ENCODE results near the gene RORB. TPM values are rescaled to one million over a fixed set of nuclear protein-coding genes. Genes with fewer than 3 reads are reported as not detected.

RORB gene
- polyA plus RNA-seq, 3 donors, result not detected

GRCh38 chr9:74663439-74663838 lies 166.3 kb downstream of the RORB start:
- Mint-ChIP-seq H3K27me3 (ENCODE audit: low read depth in 3 of 3) (no peaks in the 10 kb centered on the region), H3K4me3 (no peak overlapping the region), H3K4me1 (no peaks in the 10 kb centered on the region), H3K36me3 (no peaks in the 10 kb centered on the region), H3K27ac (no peak overlapping the region), H3K9me3 (peaks cover 0 to 9% (median 0%) of the 10 kb centered on the region in 7 donors)
- no peaks in the 10 kb centered on the region for H3K4me1 ChIP-seq (ENCODE audit: control insufficient read depth in 1 of 2, insufficient read depth in 2 of 2, low read length in 2 of 2)
- no peak overlapping the region for H3K9ac ChIP-seq (ENCODE audit: insufficient read depth, low read length, poor library complexity, severe bottlenecking)
- no peaks in the 10 kb centered on the region for H3K27me3 ChIP-seq (ENCODE audit: control insufficient read depth in 2 of 2, insufficient read depth in 2 of 2, low read length in 2 of 2)
- intact Hi-C loops (cut with micrococcal nuclease), result no loop called here
- 100% methylated on average over 1 of the region's 1 CpG for WGBS (ENCODE audit: insufficient coverage)
- H3K9me3 ChIP-seq (replicated peaks in 1 of 2; ENCODE audit: control insufficient read depth in 1 of 2, insufficient read depth in 1 of 2, low read length in 2 of 2), result no peaks in the 10 kb centered on the region
- H3K4me3 ChIP-seq (replicated peaks in 1 of 3; ENCODE audit: low read depth in 2 of 3, low read length in 3 of 3), result no peak overlapping the region
- no peak overlapping the region for H3K27ac ChIP-seq (ENCODE audit: low read depth in 1 of 2, low read length in 2 of 2)
- TF ChIP-seq CTCF (IDR thresholded peaks at IDR 0.05), result no peak
- H4K20me1 ChIP-seq (ENCODE audit: insufficient read depth, low read length), result no peaks in the 10 kb centered on the region
- no peaks in the 10 kb centered on the region for H3K79me2 ChIP-seq (ENCODE audit: insufficient read depth, low read length)
- H3K4me2 ChIP-seq (replicated peaks; ENCODE audit: extremely low read depth, low read length, poor library complexity, severe bottlenecking), result no peak overlapping the region
- DNase-seq, result no peak
- no peaks in the 10 kb centered on the region for H3K36me3 ChIP-seq (replicated peaks in 1 of 2; ENCODE audit: control insufficient read depth in 1 of 2, insufficient read depth in 2 of 2, low read length in 2 of 2)
- no peak overlapping the region for H2AFZ ChIP-seq (ENCODE audit: insufficient read depth, low read depth, low read length, poor library complexity, severe bottlenecking)

GRCh38 chr9:74666625-74667316 lies 169.6 kb downstream of the RORB start:
- WGBS (ENCODE audit: insufficient coverage), result 86% methylated on average over 2 of the region's 4 CpGs
- H3K9ac ChIP-seq (ENCODE audit: insufficient read depth, low read length, poor library complexity, severe bottlenecking), result no peak overlapping the region
- no peak overlapping the region for H3K4me3 ChIP-seq (replicated peaks in 1 of 3; ENCODE audit: low read depth in 2 of 3, low read length in 3 of 3)
- no peaks in the 10 kb centered on the region for H3K36me3 ChIP-seq (replicated peaks in 1 of 2; ENCODE audit: control insufficient read depth in 1 of 2, insufficient read depth in 2 of 2, low read length in 2 of 2)
- no peaks in the 10 kb centered on the region for H3K9me3 ChIP-seq (replicated peaks in 1 of 2; ENCODE audit: control insufficient read depth in 1 of 2, insufficient read depth in 1 of 2, low read length in 2 of 2)
- no peaks in the 10 kb centered on the region for H3K27me3 ChIP-seq (ENCODE audit: control insufficient read depth in 2 of 2, insufficient read depth in 2 of 2, low read length in 2 of 2)
- TF ChIP-seq CTCF (IDR thresholded peaks at IDR 0.05), result no peak
- no peak overlapping the region for H3K4me2 ChIP-seq (replicated peaks; ENCODE audit: extremely low read depth, low read length, poor library complexity, severe bottlenecking)
- Mint-ChIP-seq H3K27ac (no peak overlapping the region), H3K4me1 (no peaks in the 10 kb centered on the region), H3K27me3 (ENCODE audit: low read depth in 3 of 3) (peaks cover 0 to 1% (median 0%) of the 10 kb centered on the region in 3 donors), H3K36me3 (no peaks in the 10 kb centered on the region), H3K9me3 (peaks cover 0 to 7% (median 0%) of the 10 kb centered on the region in 7 donors), H3K4me3 (no peak overlapping the region)
- no peak for DNase-seq
- no peaks in the 10 kb centered on the region for H3K4me1 ChIP-seq (ENCODE audit: control insufficient read depth in 1 of 2, insufficient read depth in 2 of 2, low read length in 2 of 2)
- intact Hi-C loops (cut with micrococcal nuclease), result no loop called here
- H3K27ac ChIP-seq (ENCODE audit: low read depth in 1 of 2, low read length in 2 of 2), result no peak overlapping the region
- no peaks in the 10 kb centered on the region for H3K79me2 ChIP-seq (ENCODE audit: insufficient read depth, low read length)
- no peak overlapping the region for H2AFZ ChIP-seq (ENCODE audit: insufficient read depth, low read depth, low read length, poor library complexity, severe bottlenecking)
- H4K20me1 ChIP-seq (ENCODE audit: insufficient read depth, low read length), result no peaks in the 10 kb centered on the region
